ENCODE measurements around the gene CCDC60.

The CCDC60 gene

DNA sequence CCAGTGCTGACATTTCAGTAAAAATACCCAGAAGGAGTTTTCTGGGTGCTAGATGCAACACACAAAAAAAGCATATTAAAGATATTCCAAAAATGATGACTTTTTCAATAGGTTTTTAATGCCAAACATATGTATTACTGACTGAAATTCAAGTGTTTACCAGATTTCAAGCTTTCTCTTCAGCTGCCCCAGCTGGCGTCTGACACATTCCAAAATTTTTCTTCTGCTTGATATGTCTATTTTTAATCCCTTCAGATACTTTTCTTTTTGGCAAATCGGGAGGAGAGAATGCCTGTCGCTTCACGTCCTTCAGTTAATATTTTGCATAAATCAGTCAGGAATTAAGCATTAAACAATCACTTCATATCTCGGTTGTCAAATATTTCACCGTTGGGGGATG lies 7.1 kb upstream of the CCDC60 start:
- in situ Hi-C loops (cut with HindIII; ENCODE audit: low sequenced_read_pairs), result no loop called here
- no peak for TF ChIP-seq CTCF (IDR thresholded peaks at IDR 0.05; ENCODE audit: low read depth, low read length)
- H3K4me3 ChIP-seq (ENCODE audit: low read depth, low read length), result no peak overlapping the region
- no peak for DNase-seq (ENCODE audit: low read depth, low spot score)

GRCh38 chr12:119328111-119328510 lies 6.4 kb upstream of the CCDC60 start:
- H3K4me3 ChIP-seq (ENCODE audit: low read depth, low read length), result no peak overlapping the region
- in situ Hi-C loops (cut with HindIII; ENCODE audit: low sequenced_read_pairs), result no loop called here
- no peak for DNase-seq (ENCODE audit: low read depth, low spot score)
- TF ChIP-seq CTCF (IDR thresholded peaks at IDR 0.05; ENCODE audit: low read depth, low read length), result no peak

DNA sequence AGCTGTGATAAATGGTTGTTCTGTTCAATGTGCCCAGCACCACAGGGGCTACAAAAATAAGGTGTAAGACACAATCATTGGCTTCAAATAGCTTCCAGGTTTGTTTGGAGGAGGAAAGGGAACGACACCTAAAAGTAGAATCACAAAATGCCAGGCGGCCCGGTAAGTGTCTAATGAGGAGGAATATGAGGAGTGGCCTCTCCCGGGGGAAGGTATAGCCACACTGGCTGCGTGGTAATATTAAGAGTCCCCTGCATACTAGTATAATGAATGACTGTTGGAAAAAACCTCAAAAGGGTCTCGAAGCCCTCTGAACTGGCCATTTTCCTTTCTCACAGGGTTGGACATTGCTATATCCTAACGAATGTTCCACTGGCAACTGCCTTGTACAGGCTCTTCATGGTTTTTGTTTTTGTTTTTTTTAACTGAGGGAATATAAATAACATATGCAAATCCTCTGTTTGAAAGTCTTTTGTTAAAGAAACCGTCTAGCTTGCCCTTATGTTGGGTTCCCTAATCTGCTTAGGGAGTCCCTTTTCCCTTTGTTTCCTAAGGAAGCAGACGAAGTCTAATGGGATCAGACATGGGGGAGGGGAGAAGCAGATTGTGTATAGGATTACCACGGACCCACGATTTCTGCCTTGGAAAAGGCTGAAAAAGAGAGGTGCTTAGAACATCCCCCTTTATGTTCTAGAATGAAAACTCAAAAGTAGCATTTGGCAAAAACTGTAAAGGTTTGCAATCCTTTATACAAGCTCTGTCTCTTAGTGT lies 4.2 kb downstream of the CCDC60 start:
- no peak for TF ChIP-seq CTCF (IDR thresholded peaks at IDR 0.05; ENCODE audit: low read depth, low read length)
- no peak for DNase-seq (ENCODE audit: low read depth, low spot score)
- in situ Hi-C loops (cut with HindIII; ENCODE audit: low sequenced_read_pairs), result no loop called here
- no peak overlapping the region for H3K4me3 ChIP-seq (ENCODE audit: low read depth, low read length)

DNA sequence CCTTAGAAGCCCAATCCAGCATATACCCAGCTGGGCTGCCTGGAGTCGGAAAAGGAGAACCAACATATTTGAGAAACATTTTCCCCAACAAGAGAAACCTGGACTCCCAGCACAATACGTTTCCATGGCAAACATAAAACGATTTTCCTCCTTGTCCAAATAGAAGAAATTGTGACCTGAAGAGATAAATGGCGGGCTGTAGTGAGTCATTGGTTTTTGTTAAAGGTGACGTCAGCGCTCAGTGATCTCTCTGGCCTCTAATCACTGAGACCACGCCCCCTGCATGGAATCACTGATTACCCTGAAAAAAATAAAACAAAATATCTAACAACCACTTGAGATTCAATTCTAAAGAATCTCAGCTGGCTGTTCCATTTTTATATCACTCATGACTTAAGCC lies 6.0 kb downstream of the CCDC60 start:
- no peak for DNase-seq (ENCODE audit: low read depth, low spot score)
- in situ Hi-C loops (cut with HindIII; ENCODE audit: low sequenced_read_pairs), result no loop called here
- no peak for TF ChIP-seq CTCF (IDR thresholded peaks at IDR 0.05; ENCODE audit: low read depth, low read length)

GRCh38 chr12:119341020-119341419 lies 6.5 kb downstream of the CCDC60 start:
- in situ Hi-C loops (cut with HindIII; ENCODE audit: low sequenced_read_pairs), result no loop called here
- DNase-seq (ENCODE audit: low read depth, low spot score), result no peak
- no peak for TF ChIP-seq CTCF (IDR thresholded peaks at IDR 0.05; ENCODE audit: low read depth, low read length)
- H3K4me3 ChIP-seq (ENCODE audit: low read depth, low read length), result no peak overlapping the region

More for the DNA sequence above, 6.0 kb downstream of the CCDC60 start:
- no peak overlapping the region for H3K4me3 ChIP-seq (ENCODE audit: low read depth, low read length)

- DNase-seq (ENCODE audit: low read depth, low spot score), result no peak
- in situ Hi-C loops (cut with HindIII; ENCODE audit: low sequenced_read_pairs), result no loop called here
- H3K4me3 ChIP-seq (ENCODE audit: low read depth, low read length), result no peak overlapping the region
- TF ChIP-seq CTCF (IDR thresholded peaks at IDR 0.05; ENCODE audit: low read depth, low read length), result no peak
These were observed 7.5 kb downstream of the CCDC60 start for GRCh38 chr12:119341988-119342387.

Measured in astrocyte of the spinal cord (primary cell).